SK-N-SH (cell line): ENCODE results near the gene PTTG1IP.

ENCODE experiments used
- CTCF ChIP-seq: fragments of 200-600 bp; sonication (generic); IDR thresholded peaks from 2 replicates; pipeline ENCODE4 v1.6.1; 2017; ENCODE audit warnings: antibody characterized with exemption, mild to moderate bottlenecking, moderate library complexity
- EP300 ChIP-seq, 2 experiments: IDR thresholded peaks; 2 replicates each; pipeline versions ENCODE4 v1.4.0 to v1.6.1; 2012; ENCODE audit warnings: borderline replicate concordance in 1 of 2, low read depth in 1 of 2, low read length in 1 of 2
- FOXM1 ChIP-seq: IDR thresholded peaks from 2 replicates; pipeline ENCODE4 v1.4.0; 2012; ENCODE audit warnings: low read depth, mild to moderate bottlenecking
- NFIC ChIP-seq: IDR thresholded peaks from 2 replicates; pipeline ENCODE4 v1.4.0; 2012; ENCODE audit warnings: borderline replicate concordance
- RCOR1 ChIP-seq: fragments of 150-350 bp; IDR thresholded peaks from 2 replicates; pipeline ENCODE4 v1.6.1; 2017; ENCODE audit warnings: antibody characterized with exemption, low read length
- TAF1 ChIP-seq: IDR thresholded peaks from 2 replicates; pipeline ENCODE4 v1.6.1; 2012; ENCODE audit warnings: low read depth, mild to moderate bottlenecking, low read length, moderate library complexity, borderline replicate concordance

GRCh38 chr21:44898011-44898488 lies 24.6 kb upstream of the PTTG1IP start:
- TF ChIP-seq NFIC (no peak), CTCF (no peak), RCOR1 (no peak), FOXM1 (no peak), TAF1 (no peak), EP300 (IDR thresholded peaks at IDR 0.05; ENCODE audit: borderline replicate concordance in 1 of 2, low read depth in 1 of 2, low read length in 1 of 2) (no peak)
